Esophagus squamous epithelium (tissue), 5 donors: ENCODE measurements around the gene PNRC1. TPM values are rescaled to one million over a fixed set of nuclear protein-coding genes. Genes with fewer than 3 reads are reported as not detected.

Experiments
- DNase-seq: peaks from one replicate; lab custom pipeline; 2025; lab: John Stamatoyannopoulos, UW
- H3K27ac ChIP-seq, 4 donors: fragments of 200-600 bp; sonication (generic); one replicate each; pipeline ENCODE4 v1.5.1; 2016 to 2019; ENCODE audit warnings: mild to moderate bottlenecking in 1 of 4
- H3K27me3 ChIP-seq, 4 donors: fragments of 200-600 bp; sonication (generic); 1 replicate in 3 of 4; 2 replicates in 1 of 4; pipeline versions ENCODE4 v1.5.1 to v1.6.0; 2017 to 2021; ENCODE audit warnings: antibody characterized with exemption in 1 of 4
- H3K36me3 ChIP-seq, 3 donors: fragments of 200-600 bp; sonication (generic); one replicate each; pipeline ENCODE4 v1.5.1; 2016 to 2019
- H3K4me1 ChIP-seq, 3 donors: fragments of 200-600 bp; sonication (generic); one replicate each; pipeline ENCODE4 v1.5.1; 2017 to 2019
- H3K4me3 ChIP-seq, 4 donors: fragments of 200-600 bp; sonication (generic); 1 replicate in 3 of 4; 2 replicates in 1 of 4; pipeline ENCODE4 v1.5.1; 2016 to 2019; ENCODE audit warnings: mild to moderate bottlenecking in 2 of 4, moderate library complexity in 1 of 4
- H3K9me3 ChIP-seq, 3 donors: fragments of 200-600 bp; sonication (generic); one replicate each; pipeline ENCODE4 v1.5.1; 2016 to 2019
- CTCF ChIP-seq, 6 experiments: fragments of 450-650 bp in 4 of 6; fragments of 200-600 bp in 2 of 6; sonication (generic) in 2 of 6; IDR thresholded peaks; one replicate each; pipeline ENCODE4 v1.5.1; 2016 to 2019; ENCODE audit warnings: antibody characterized with exemption in 6 of 6, mild to moderate bottlenecking in 4 of 6, moderate library complexity in 4 of 6
- POLR2A ChIP-seq, 4 donors: fragments of 450-650 bp; IDR thresholded peaks; one replicate each; pipeline ENCODE4 v1.6.1; 2017; ENCODE audit warnings: antibody characterized with exemption in 4 of 4, mild to moderate bottlenecking in 4 of 4, moderate library complexity in 3 of 4
- WGBS, 2 donors: methylation state at CpG; one replicate each; pipeline ENCODE4 v1.1.5; 2018; 5-methylcytosine and 5-hydroxymethylcytosine counted together
- intact Hi-C: fragments of 100-400 bp; cut with DNase I; formaldehyde crosslinking; loops from one replicate; pipeline ENCODE4 v1.15.0; 2022
- total RNA-seq, 4 donors: library from RNA; depleted of rRNA; stranded (reverse); fragments of >200 nt; gene quantifications; one replicate each; pipeline ENCODE4 v1.1.0, GENCODE V29; 2016
- donor health status: DM: yes; HTN: yes; CAD: no.

PNRC1 gene
- total RNA-seq, 4 donors from 2014 or later = 55.0 to 168 (median 85.4) TPM

- Histone ChIP-seq H3K27me3 (no peaks in the 10 kb centered on the region), H3K36me3 (no peaks in the 10 kb centered on the region), H3K4me1 (peaks cover 6 to 20% (median 6%) of the 10 kb centered on the region in 3 donors), H3K27ac (no peak overlapping the region), H3K9me3 (no peaks in the 10 kb centered on the region), H3K4me3 (no peak overlapping the region)
- WGBS, 2 donors = 12 to 13% methylated on average over 2 to 3 of the region's 3 CpGs
- TF ChIP-seq CTCF (IDR thresholded peaks at IDR 0.05) = no peak
- no peak for TF ChIP-seq POLR2A (IDR thresholded peaks at IDR 0.05)
- intact Hi-C loops = no loop called here
- DNase-seq = no peak
Observed at GRCh38 chr6:89050155-89050554, 30.4 kb upstream of the PNRC1 start.

GRCh38 chr6:89050697-89051096 lies 29.9 kb upstream of the PNRC1 start:
- intact Hi-C loops = no loop called here
- Histone ChIP-seq H3K36me3 (no peaks in the 10 kb centered on the region), H3K9me3 (no peaks in the 10 kb centered on the region), H3K4me3 (no peak overlapping the region), H3K4me1 (peaks cover 6 to 20% (median 6%) of the 10 kb centered on the region in 3 donors), H3K27ac (no peak overlapping the region), H3K27me3 (no peaks in the 10 kb centered on the region)
- no peak for DNase-seq
- TF ChIP-seq POLR2A (IDR thresholded peaks at IDR 0.05) = no peak
- TF ChIP-seq CTCF (IDR thresholded peaks at IDR 0.05) = no peak
- 14 to 77% methylated on average over 1 to 3 of the region's 3 CpGs for WGBS, 2 donors

- Histone ChIP-seq H3K27me3 (no peaks in the 10 kb centered on the region), H3K4me3 (no peak overlapping the region), H3K9me3 (no peaks in the 10 kb centered on the region), H3K36me3 (no peaks in the 10 kb centered on the region), H3K27ac (no peak overlapping the region), H3K4me1 (peaks cover 6 to 20% (median 6%) of the 10 kb centered on the region in 3 donors)
- intact Hi-C loops = no loop called here
- no peak for TF ChIP-seq POLR2A (IDR thresholded peaks at IDR 0.05)
- no peak for TF ChIP-seq CTCF (IDR thresholded peaks at IDR 0.05)
- 30 to 33% methylated on average over 3 of the region's 3 CpGs for WGBS, 2 donors
- DNase-seq = no peak
Observed at GRCh38 chr6:89051676-89052075, 28.9 kb upstream of the PNRC1 start.

GRCh38 chr6:89054208-89054607 lies 26.3 kb upstream of the PNRC1 start:
- intact Hi-C loops = no loop called here
- no peaks in the 10 kb centered on the region for H3K27me3 ChIP-seq
- H3K9me3 ChIP-seq = no peaks in the 10 kb centered on the region
- H3K4me1 ChIP-seq = peaks cover 6 to 18% (median 6%) of the 10 kb centered on the region in 3 donors
- H3K27ac ChIP-seq = no peak overlapping the region
- DNase-seq = no peak
- H3K4me3 ChIP-seq = no peak overlapping the region
- no peak for TF ChIP-seq CTCF (IDR thresholded peaks at IDR 0.05)
- no peak for TF ChIP-seq POLR2A (IDR thresholded peaks at IDR 0.05)
- 88 to 92% methylated on average over 4 of the region's 4 CpGs for WGBS, 2 donors
- no peaks in the 10 kb centered on the region for H3K36me3 ChIP-seq

GRCh38 chr6:89057759-89058158 lies 22.8 kb upstream of the PNRC1 start:
- TF ChIP-seq CTCF (IDR thresholded peaks at IDR 0.05) (no peak), POLR2A (IDR thresholded peaks at IDR 0.05) (no peak)
- no peak for DNase-seq
- Histone ChIP-seq H3K4me3 (no peak overlapping the region), H3K4me1 (no peaks in the 10 kb centered on the region), H3K36me3 (no peaks in the 10 kb centered on the region), H3K27ac (no peak overlapping the region), H3K27me3 (no peaks in the 10 kb centered on the region), H3K9me3 (no peaks in the 10 kb centered on the region)
- intact Hi-C loops = no loop called here
- WGBS, 2 donors = 74 to 86% methylated on average over 2 of the region's 2 CpGs
